ENCODE data around the gene NINL.

NINL gene

DNA sequence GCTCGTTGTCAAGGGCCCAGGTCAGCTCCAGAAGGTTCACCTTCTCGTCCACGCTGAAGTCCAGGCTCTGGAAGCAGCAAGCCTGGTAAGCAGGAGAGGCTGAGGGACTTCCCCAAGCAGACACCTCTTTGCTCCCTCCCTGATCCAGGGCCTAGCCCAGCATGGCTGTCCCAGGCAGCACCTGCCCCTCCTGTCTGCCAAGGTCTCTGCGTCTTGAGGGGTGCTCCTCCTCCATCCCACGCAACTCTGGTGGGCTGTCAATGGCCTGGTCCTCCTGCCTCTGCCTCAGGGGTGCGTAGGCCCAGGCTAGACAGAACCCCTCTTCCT, 87.1 kb downstream of the NINL start:
- TF ChIP-seq CREB1 (IDR thresholded peaks at IDR 0.05; ENCODE audit: low read depth) = no peak
- no peak for TF ChIP-seq EP300 (IDR thresholded peaks at IDR 0.05; ENCODE audit: borderline replicate concordance)
- TF ChIP-seq NFIC (IDR thresholded peaks at IDR 0.05) = no peak
- TF ChIP-seq ZBTB7A (IDR thresholded peaks at IDR 0.05; ENCODE audit: low read depth) = no peak
- TF ChIP-seq, protein P1, sequence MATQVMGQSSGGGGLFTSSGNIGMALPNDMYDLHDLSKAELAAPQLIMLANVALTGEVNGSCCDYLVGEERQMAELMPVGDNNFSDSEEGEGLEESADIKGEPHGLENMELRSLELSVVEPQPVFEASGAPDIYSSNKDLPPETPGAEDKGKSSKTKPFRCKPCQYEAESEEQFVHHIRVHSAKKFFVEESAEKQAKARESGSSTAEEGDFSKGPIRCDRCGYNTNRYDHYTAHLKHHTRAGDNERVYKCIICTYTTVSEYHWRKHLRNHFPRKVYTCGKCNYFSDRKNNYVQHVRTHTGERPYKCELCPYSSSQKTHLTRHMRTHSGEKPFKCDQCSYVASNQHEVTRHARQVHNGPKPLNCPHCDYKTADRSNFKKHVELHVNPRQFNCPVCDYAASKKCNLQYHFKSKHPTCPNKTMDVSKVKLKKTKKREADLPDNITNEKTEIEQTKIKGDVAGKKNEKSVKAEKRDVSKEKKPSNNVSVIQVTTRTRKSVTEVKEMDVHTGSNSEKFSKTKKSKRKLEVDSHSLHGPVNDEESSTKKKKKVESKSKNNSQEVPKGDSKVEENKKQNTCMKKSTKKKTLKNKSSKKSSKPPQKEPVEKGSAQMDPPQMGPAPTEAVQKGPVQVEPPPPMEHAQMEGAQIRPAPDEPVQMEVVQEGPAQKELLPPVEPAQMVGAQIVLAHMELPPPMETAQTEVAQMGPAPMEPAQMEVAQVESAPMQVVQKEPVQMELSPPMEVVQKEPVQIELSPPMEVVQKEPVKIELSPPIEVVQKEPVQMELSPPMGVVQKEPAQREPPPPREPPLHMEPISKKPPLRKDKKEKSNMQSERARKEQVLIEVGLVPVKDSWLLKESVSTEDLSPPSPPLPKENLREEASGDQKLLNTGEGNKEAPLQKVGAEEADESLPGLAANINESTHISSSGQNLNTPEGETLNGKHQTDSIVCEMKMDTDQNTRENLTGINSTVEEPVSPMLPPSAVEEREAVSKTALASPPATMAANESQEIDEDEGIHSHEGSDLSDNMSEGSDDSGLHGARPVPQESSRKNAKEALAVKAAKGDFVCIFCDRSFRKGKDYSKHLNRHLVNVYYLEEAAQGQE (IDR thresholded peaks at IDR 0.05; ENCODE audit: low read depth) = no peak
- TF ChIP-seq, protein P2, sequence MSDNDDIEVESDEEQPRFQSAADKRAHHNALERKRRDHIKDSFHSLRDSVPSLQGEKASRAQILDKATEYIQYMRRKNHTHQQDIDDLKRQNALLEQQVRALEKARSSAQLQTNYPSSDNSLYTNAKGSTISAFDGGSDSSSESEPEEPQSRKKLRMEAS (IDR thresholded peaks at IDR 0.05) = no peak
- no peak for TF ChIP-seq FOXM1 (IDR thresholded peaks at IDR 0.05; ENCODE audit: borderline replicate concordance, low read depth)
- TF ChIP-seq EGR1 (IDR thresholded peaks at IDR 0.05) = no peak

DNA sequence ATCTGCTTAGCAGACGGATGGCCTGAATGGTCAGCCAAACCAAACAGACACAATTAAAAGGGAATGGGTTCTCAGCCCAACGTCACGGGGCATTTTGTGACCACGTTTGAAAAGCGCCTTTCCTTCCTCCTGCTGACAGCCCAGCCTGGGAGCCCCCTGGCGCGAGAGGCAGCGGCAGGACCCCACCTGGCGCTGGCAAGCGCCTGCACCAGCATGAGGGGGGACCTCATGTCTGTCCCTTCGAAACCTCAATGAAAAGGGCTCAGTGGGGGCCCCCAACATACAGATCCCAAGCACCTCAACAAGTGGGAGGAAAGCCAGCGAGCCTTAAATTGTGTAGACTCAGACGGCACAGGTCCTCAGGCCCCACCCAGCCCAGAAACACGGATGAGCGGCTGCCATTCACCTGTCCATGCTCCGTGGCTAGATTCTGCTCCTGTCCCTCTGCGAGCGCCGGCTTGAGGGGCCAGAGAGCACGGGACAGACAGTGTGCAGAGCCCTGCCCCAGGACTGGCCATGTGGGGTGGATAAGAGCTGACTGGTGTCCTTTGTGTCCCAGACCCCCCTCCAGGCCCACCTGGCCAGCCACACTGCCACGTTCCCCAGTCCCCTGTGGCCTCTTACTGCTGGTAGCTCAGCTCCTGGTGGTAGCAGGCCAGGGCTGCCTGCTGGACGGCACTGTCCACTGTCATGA, 87.6 kb downstream of the NINL start:
- TF ChIP-seq, protein P1 (IDR thresholded peaks at IDR 0.05; ENCODE audit: low read depth) = no peak
- TF ChIP-seq EP300 (IDR thresholded peaks at IDR 0.05; ENCODE audit: borderline replicate concordance) (no peak), RAD21 (IDR thresholded peaks at IDR 0.05; ENCODE audit: low read depth) (no peak), YY1 (IDR thresholded peaks at IDR 0.05; ENCODE audit: low read depth) (no peak), FOXM1 (IDR thresholded peaks at IDR 0.05; ENCODE audit: borderline replicate concordance, low read depth) (no peak), CEBPB (IDR thresholded peaks at IDR 0.05) (no peak), NFIC (IDR thresholded peaks at IDR 0.05) (no peak), EGR1 (IDR thresholded peaks at IDR 0.05) (no peak), TCF12 (IDR thresholded peaks at IDR 0.05; ENCODE audit: low read depth) (no peak)
- TF ChIP-seq, protein P3, sequence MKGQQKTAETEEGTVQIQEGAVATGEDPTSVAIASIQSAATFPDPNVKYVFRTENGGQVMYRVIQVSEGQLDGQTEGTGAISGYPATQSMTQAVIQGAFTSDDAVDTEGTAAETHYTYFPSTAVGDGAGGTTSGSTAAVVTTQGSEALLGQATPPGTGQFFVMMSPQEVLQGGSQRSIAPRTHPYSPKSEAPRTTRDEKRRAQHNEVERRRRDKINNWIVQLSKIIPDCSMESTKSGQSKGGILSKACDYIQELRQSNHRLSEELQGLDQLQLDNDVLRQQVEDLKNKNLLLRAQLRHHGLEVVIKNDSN (IDR thresholded peaks at IDR 0.05) = no peak

DNA sequence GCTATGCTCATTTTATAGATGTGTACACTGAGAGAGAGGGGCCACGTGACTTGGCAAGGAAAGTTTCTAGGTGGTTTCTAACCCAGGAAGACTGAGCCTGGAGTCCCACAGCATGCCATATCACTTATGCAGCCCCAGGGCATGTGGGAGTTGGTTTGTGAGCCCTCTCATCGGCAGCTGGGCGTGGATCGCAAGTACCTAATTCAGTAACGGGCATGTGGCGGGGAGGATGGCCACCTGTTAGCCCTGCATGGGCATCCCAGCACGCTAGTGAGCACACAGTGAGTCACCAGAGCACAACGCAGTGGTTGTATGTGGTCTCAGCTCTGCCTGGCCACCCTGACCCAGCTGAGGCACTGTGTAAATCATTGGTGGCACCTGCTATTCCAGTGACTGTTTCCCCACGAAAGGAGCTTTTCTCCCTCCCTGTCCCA, 88.3 kb downstream of the NINL start:
- no peak for TF ChIP-seq EGR1 (IDR thresholded peaks at IDR 0.05)
- TF ChIP-seq NFIC (IDR thresholded peaks at IDR 0.05) = no peak
- TF ChIP-seq, protein P1 (IDR thresholded peaks at IDR 0.05; ENCODE audit: low read depth) = no peak
- no peak for TF ChIP-seq TEAD4 (IDR thresholded peaks at IDR 0.05)

DNA sequence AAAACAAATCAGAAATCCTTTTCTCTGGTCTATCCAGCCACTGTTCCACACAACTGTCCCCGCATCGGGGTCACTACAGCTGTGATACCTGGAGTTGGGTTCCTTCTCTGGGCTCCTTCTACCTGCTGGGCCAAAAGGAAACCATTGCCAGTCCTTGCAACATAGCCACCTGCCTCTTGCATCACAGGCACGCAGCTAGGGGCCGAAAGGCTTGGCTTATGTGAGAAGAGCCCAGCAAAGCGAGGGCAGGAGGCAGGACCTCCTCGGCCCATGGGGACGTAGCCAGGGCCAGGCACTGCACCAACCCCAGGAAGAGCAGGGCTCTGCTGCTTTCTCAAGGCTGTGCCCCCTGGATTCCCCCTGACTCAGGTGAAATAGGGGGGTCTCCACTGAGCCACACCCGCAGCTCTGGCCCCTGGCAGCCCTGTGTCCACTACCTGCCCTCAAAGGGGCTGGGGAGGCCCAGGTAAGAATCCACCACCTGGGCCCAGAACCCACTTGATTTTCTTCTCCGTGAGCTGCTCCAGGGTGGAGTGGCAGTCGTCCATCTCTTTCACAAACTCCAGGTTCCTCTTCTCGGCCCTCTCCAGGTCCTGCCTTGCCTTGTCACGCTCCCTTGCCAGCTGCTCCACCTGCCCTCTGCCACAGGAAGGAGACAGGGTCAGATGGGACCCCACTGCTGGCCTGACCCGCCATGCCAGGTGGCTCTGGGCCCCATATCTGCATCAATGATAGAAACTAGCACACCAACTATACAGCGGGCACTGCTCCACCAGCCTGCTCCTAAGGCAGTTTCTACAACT, 89.0 kb downstream of the NINL start:
- no peak for TF ChIP-seq TEAD4 (IDR thresholded peaks at IDR 0.05)
- TF ChIP-seq CREB1 (IDR thresholded peaks at IDR 0.05; ENCODE audit: low read depth) = no peak
- no peak for TF ChIP-seq YY1 (IDR thresholded peaks at IDR 0.05; ENCODE audit: low read depth)
- no peak for TF ChIP-seq FOXM1 (IDR thresholded peaks at IDR 0.05; ENCODE audit: borderline replicate concordance, low read depth)
- TF ChIP-seq, protein P2 (IDR thresholded peaks at IDR 0.05) = no peak
- no peak for TF ChIP-seq EP300 (IDR thresholded peaks at IDR 0.05; ENCODE audit: borderline replicate concordance)
- TF ChIP-seq, protein P3 (IDR thresholded peaks at IDR 0.05) = no peak
- TF ChIP-seq, protein P1 (IDR thresholded peaks at IDR 0.05; ENCODE audit: low read depth) = no peak
- TF ChIP-seq NFIC (IDR thresholded peaks at IDR 0.05) = no peak
- no peak for TF ChIP-seq CEBPB (IDR thresholded peaks at IDR 0.05)
- TF ChIP-seq TAF1 (IDR thresholded peaks at IDR 0.05; ENCODE audit: low read depth) = no peak
- no peak for TF ChIP-seq ZBTB7A (IDR thresholded peaks at IDR 0.05; ENCODE audit: low read depth)
- TF ChIP-seq RAD21 (IDR thresholded peaks at IDR 0.05; ENCODE audit: low read depth) = no peak
- no peak for TF ChIP-seq EGR1 (IDR thresholded peaks at IDR 0.05)

Data from Ishikawa (cell line).